HL-60 (cell line): ENCODE measurements around the gene KAZN.

ENCODE experiments used
- DNase-seq, 2 experiments: peaks; one replicate each; pipeline ENCODE4 v3.0.0-alpha.2; 2010 to 2020; ENCODE audit warnings: low read depth in 1 of 2, low spot score in 1 of 2
- H3K27ac ChIP-seq: fragments of 250-450 bp; sonication (Bioruptor Pico); replicated peaks from 2 replicates; pipeline ENCODE4 v1.5.1; 2020; ENCODE audit warnings: mild to moderate bottlenecking, moderate library complexity
- H3K27me3 ChIP-seq: fragments of 250-450 bp; sonication (Bioruptor Pico); 2 replicates; pipeline ENCODE4 v1.5.1; 2021; ENCODE audit warnings: mild to moderate bottlenecking, moderate library complexity; ENCODE audit not compliant: insufficient read depth, poor library complexity, severe bottlenecking
- H3K4me3 ChIP-seq: replicated peaks from 2 replicates; pipeline ENCODE4 v1.5.1; 2011; ENCODE audit warnings: mild to moderate bottlenecking, control low read depth, low read length; ENCODE audit not compliant: insufficient read depth
- CTCF ChIP-seq: IDR thresholded peaks from one replicate; pipeline ENCODE4 v1.5.1; 2011; ENCODE audit warnings: low read length, control low read depth, inconsistent platforms; ENCODE audit not compliant: insufficient read depth
- GABPA ChIP-seq: IDR thresholded peaks from 2 replicates; pipeline ENCODE4 v1.6.1; 2012; ENCODE audit warnings: low read depth
- POLR2AphosphoS5 ChIP-seq: IDR thresholded peaks from 2 replicates; pipeline ENCODE4 v1.6.1; 2012; ENCODE audit warnings: low read depth
- REST ChIP-seq: IDR thresholded peaks from 2 replicates; pipeline ENCODE4 v1.6.1; 2012; ENCODE audit warnings: low read depth; ENCODE audit not compliant: insufficient replicate concordance
- SPI1 ChIP-seq: IDR thresholded peaks from 2 replicates; pipeline ENCODE4 v1.6.1; 2012; ENCODE audit warnings: low read depth, mild to moderate bottlenecking, borderline replicate concordance

KAZN gene

GRCh38 chr1:15068997-15069396, 470.5 kb downstream of the KAZN start:
- no peak overlapping the region for H3K27ac ChIP-seq

GRCh38 chr1:15070145-15070748, 471.8 kb downstream of the KAZN start:
- Histone ChIP-seq H3K27me3 (no peaks in the 10 kb centered on the region), H3K4me3 (no peak overlapping the region), H3K27ac (no peak overlapping the region)
- DNase-seq, result no peak
- TF ChIP-seq GABPA (no peak), SPI1 (no peak), REST (peak; percentile 46), POLR2AphosphoS5 (no peak)

More at GRCh38 chr1:15068997-15069396, 470.5 kb downstream of the KAZN start:
- Histone ChIP-seq H3K27me3 (no peaks in the 10 kb centered on the region), H3K4me3 (no peak overlapping the region)
- no peak for DNase-seq
- TF ChIP-seq REST, result no peak
- TF ChIP-seq POLR2AphosphoS5, result no peak
- no peak for TF ChIP-seq CTCF
- no peak for TF ChIP-seq SPI1
- no peak for TF ChIP-seq GABPA

DNA sequence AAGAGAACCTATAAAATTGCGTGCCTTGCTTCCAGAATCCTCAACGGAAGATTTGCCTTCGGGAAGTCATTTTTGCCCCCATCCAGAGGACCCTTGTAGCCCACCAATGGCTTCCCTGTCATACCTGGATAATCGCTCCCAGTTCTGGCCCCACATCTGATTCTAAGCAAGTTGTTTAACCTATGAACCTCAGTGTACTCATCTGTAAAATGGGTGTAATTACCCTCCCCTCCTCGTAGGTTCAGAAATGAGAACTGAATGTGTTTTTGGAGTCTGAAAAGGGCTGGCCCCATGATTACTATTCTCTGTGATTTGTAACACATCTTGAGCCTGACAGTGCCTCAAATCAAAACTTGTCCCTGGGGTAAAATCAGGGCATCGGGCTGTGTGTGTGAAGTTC, 473.5 kb downstream of the KAZN start:
- DNase-seq, result no peak
- H3K27me3 ChIP-seq, result no peaks in the 10 kb centered on the region
- TF ChIP-seq POLR2AphosphoS5 (no peak), SPI1 (no peak), CTCF (no peak), REST (no peak), GABPA (no peak)
- H3K4me3 ChIP-seq, result no peak overlapping the region
- H3K27ac ChIP-seq, result no peak overlapping the region
